PC-3 (cell line): ENCODE data around the gene TOMM22. TPM values are rescaled to one million over a fixed set of nuclear protein-coding genes. Genes with fewer than 3 reads are reported as not detected.

Experiments
- ATAC-seq: fragments of 200-7000 bp; cut with Tn5 transposase; 2 replicates; pipeline ENCODE4 v1.9.1; 2020; ENCODE audit warnings: mild to moderate bottlenecking, moderate library complexity
- BruUV-seq: library from RNA; stranded (reverse); fragments of 400-500 nt; replicated peaks from 2 replicates; lab custom pipeline; 2021; lab: Mats Ljungman, UMichigan
- CTCF ChIA-PET: fragments of 300-600 bp; sonication (Branson Sonifier 250); formaldehyde crosslinking; loops from one replicate; lab custom pipeline; 2022; ENCODE audit warnings: antibody characterized with exemption; lab: Charles Lee
- POLR2A ChIA-PET: fragments of 300-600 bp; sonication (Branson Sonifier 250); formaldehyde crosslinking; loops from one replicate; lab custom pipeline; 2022; ENCODE audit warnings: antibody characterized with exemption; ENCODE audit not compliant: unreplicated experiment; lab: Charles Lee
- DNase-seq: peaks from one replicate; pipeline ENCODE4 v3.0.0-alpha.2; 2015
- H2AFZ ChIP-seq: fragments of 300-600 bp; sonication (generic); 2 replicates; pipeline ENCODE4 v1.6.0; 2016; ENCODE audit warnings: antibody characterized with exemption, low read length
- H3F3A ChIP-seq: fragments of 300-600 bp; sonication (generic); one replicate; pipeline ENCODE4 v1.6.0; 2017; ENCODE audit warnings: antibody characterized with exemption, low read length, control low read depth, mild to moderate bottlenecking; ENCODE audit not compliant: unreplicated experiment
- H3K27ac ChIP-seq: fragments of 300-600 bp; sonication (generic); 2 replicates; pipeline ENCODE4 v1.5.1; 2016; ENCODE audit warnings: mild to moderate bottlenecking, low read length
- H3K27me3 ChIP-seq: fragments of 300-600 bp; sonication (generic); 2 replicates; pipeline ENCODE4 v1.6.1; 2016; ENCODE audit warnings: low read length, mixed read lengths
- H3K36me3 ChIP-seq: fragments of 300-600 bp; sonication (generic); 2 replicates; pipeline ENCODE4 v1.6.1; 2016; ENCODE audit warnings: low read depth, mixed run types, low read length, mixed read lengths
- H3K4me1 ChIP-seq: fragments of 300-600 bp; sonication (generic); 2 replicates; pipeline ENCODE4 v1.5.1; 2016; ENCODE audit warnings: low read length; ENCODE audit not compliant: insufficient read depth
- H3K4me2 ChIP-seq: fragments of 300-600 bp; sonication (generic); 2 replicates; pipeline ENCODE4 v1.6.0; 2016; ENCODE audit warnings: low read length
- H3K4me3 ChIP-seq: fragments of 300-600 bp; sonication (generic); 2 replicates; pipeline ENCODE4 v1.5.1; 2016; ENCODE audit warnings: mild to moderate bottlenecking, low read length, mixed read lengths
- H3K79me2 ChIP-seq: fragments of 300-600 bp; sonication (generic); 2 replicates; pipeline ENCODE4 v1.6.1; 2017; ENCODE audit warnings: low read length, mixed read lengths
- H3K9ac ChIP-seq: fragments of 300-600 bp; sonication (generic); 2 replicates; pipeline ENCODE4 v1.6.0; 2016; ENCODE audit warnings: mild to moderate bottlenecking, low read length
- H3K9me2 ChIP-seq: fragments of 300-600 bp; sonication (generic); replicated peaks from 2 replicates; pipeline ENCODE4 v1.6.1; 2016; ENCODE audit warnings: mixed run types, low read length, mixed read lengths
- H3K9me3 ChIP-seq: fragments of 300-600 bp; sonication (generic); 2 replicates; pipeline ENCODE4 v1.6.1; 2016; ENCODE audit warnings: low read length, mixed read lengths
- H4K20me1 ChIP-seq: fragments of 300-600 bp; sonication (generic); 2 replicates; pipeline ENCODE4 v1.6.1; 2016; ENCODE audit warnings: low read length, mixed read lengths
- EZH2 ChIP-seq: fragments of 300-600 bp; sonication (generic); IDR thresholded peaks from one replicate; pipeline ENCODE4 v1.6.1; 2017; ENCODE audit warnings: antibody characterized with exemption, mild to moderate bottlenecking, low read length; ENCODE audit not compliant: unreplicated experiment
- EZH2phosphoT487 ChIP-seq: fragments of 300-600 bp; sonication (generic); IDR thresholded peaks from 2 replicates; pipeline ENCODE4 v1.6.1; 2018; ENCODE audit warnings: mild to moderate bottlenecking, antibody characterized with exemption, low read length, borderline replicate concordance
- intact Hi-C: fragments of 100-400 bp; cut with micrococcal nuclease; formaldehyde crosslinking; loops from 2 replicates; pipeline ENCODE4 v1.9.0; 2023
- total RNA-seq: library from RNA; depleted of rRNA; stranded (reverse); fragments of >200 nt; gene quantifications from 2 replicates; pipeline ENCODE4 v1.2.3, GENCODE V29; 2014
- TF ChIP-seq, protein P1 (sequence below): fragments of 300-600 bp; sonication (generic); conservative IDR thresholded peaks from 2 replicates; pipeline ENCODE4 v1.5.1; 2017; ENCODE audit warnings: antibody characterized with exemption, low read depth, mild to moderate bottlenecking, low read length

The TOMM22 gene
- total RNA-seq, 1 experiment from 2014 or later, result 82.3 TPM

DNA sequence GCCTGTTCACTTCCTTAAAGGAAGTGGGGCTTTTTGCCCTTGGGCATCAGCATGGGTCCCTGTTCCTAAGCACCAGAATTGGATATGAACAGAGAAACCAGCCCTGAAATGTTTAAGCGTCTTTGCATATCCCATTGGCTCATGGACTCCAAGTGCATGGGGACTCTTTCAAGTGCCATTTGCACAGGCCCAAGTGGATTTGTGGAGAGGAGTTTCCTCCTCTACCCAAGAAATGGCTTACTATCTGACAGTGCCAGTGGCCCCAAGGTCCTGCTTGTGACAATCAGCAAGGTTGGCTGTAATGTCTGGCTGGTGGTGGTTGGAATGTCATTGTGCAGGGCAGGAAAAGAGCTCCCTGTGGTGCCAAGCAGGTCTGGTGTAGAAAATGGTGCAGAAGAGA lies 4.0 kb downstream of the TOMM22 start:
- H3K4me3 ChIP-seq, result no peak overlapping the region
- CTCF ChIA-PET, result no interaction called here
- peaks cover 20% of the 10 kb centered on the region for H3K79me2 ChIP-seq
- H3K27ac ChIP-seq, result no peak overlapping the region
- H3K27me3 ChIP-seq, result no peaks in the 10 kb centered on the region
- ATAC-seq (no peak), DNase-seq (no peak)
- POLR2A ChIA-PET, result interaction anchor here (0.8 kb wide), 1 partner anchor 436 kb away, joined by 5 read pairs; no protein-coding TSS in a partner anchor
- H4K20me1 ChIP-seq, result 0 out of 2 replicates have a peak, but pooled peaks cover 5% of the 10 kb centered on the region
- no peak overlapping the region for H2AFZ ChIP-seq
- no peaks in the 10 kb centered on the region for H3F3A ChIP-seq
- intact Hi-C loops, result no loop called here
- H3K9me3 ChIP-seq, result no peaks in the 10 kb centered on the region
- no peak for TF ChIP-seq EZH2
- TF ChIP-seq EZH2phosphoT487, result no peak
- TF ChIP-seq, protein P1, sequence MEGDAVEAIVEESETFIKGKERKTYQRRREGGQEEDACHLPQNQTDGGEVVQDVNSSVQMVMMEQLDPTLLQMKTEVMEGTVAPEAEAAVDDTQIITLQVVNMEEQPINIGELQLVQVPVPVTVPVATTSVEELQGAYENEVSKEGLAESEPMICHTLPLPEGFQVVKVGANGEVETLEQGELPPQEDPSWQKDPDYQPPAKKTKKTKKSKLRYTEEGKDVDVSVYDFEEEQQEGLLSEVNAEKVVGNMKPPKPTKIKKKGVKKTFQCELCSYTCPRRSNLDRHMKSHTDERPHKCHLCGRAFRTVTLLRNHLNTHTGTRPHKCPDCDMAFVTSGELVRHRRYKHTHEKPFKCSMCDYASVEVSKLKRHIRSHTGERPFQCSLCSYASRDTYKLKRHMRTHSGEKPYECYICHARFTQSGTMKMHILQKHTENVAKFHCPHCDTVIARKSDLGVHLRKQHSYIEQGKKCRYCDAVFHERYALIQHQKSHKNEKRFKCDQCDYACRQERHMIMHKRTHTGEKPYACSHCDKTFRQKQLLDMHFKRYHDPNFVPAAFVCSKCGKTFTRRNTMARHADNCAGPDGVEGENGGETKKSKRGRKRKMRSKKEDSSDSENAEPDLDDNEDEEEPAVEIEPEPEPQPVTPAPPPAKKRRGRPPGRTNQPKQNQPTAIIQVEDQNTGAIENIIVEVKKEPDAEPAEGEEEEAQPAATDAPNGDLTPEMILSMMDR, result no peak
- H3K9me2 ChIP-seq, result no peaks in the 10 kb centered on the region
- BruUV-seq, result no TSS peak
- H3K4me2 ChIP-seq, result no peak overlapping the region
- no peaks in the 10 kb centered on the region for H3K4me1 ChIP-seq
- H3K36me3 ChIP-seq, result peaks cover 32% of the 10 kb centered on the region
- H3K9ac ChIP-seq, result no peak overlapping the region

GRCh38 chr22:38689651-38690050 lies 7.9 kb downstream of the TOMM22 start:
- intact Hi-C loops, result no loop called here
- no peaks in the 10 kb centered on the region for H4K20me1 ChIP-seq
- H2AFZ ChIP-seq, result no peak overlapping the region
- no TSS peak for BruUV-seq
- H3K9me2 ChIP-seq, result no peaks in the 10 kb centered on the region
- no peak overlapping the region for H3K4me3 ChIP-seq
- H3K4me1 ChIP-seq, result no peaks in the 10 kb centered on the region
- no peak overlapping the region for H3K27ac ChIP-seq
- CTCF ChIA-PET, result no interaction called here
- POLR2A ChIA-PET, result no interaction called here
- no peak overlapping the region for H3K9ac ChIP-seq
- H3K4me2 ChIP-seq, result no peak overlapping the region
- TF ChIP-seq EZH2phosphoT487, result no peak
- TF ChIP-seq, protein P1, result no peak
- TF ChIP-seq EZH2, result no peak
- no peak for ATAC-seq
- no peak for DNase-seq
- peaks cover 33% of the 10 kb centered on the region for H3K79me2 ChIP-seq
- H3K9me3 ChIP-seq, result no peaks in the 10 kb centered on the region
- H3F3A ChIP-seq, result no peaks in the 10 kb centered on the region
- no peaks in the 10 kb centered on the region for H3K27me3 ChIP-seq
- H3K36me3 ChIP-seq, result peaks cover 18% of the 10 kb centered on the region

- no peaks in the 10 kb centered on the region; the same call in 1 of the 2 replicates for H3K36me3 ChIP-seq
- H3F3A ChIP-seq, result peaks cover 14% of the 10 kb centered on the region
- H3K9ac ChIP-seq, result no peak overlapping the region
- no peaks in the 10 kb centered on the region for H3K27me3 ChIP-seq
- no TSS peak for BruUV-seq
- H3K9me2 ChIP-seq, result no peaks in the 10 kb centered on the region
- ChIA-PET POLR2A (no interaction called here), CTCF (interaction anchor here (0.7 kb wide), 1 partner anchor 20 kb away, joined by 11 read pairs; no protein-coding TSS in a partner anchor)
- H3K4me2 ChIP-seq, result no peak overlapping the region
- ATAC-seq (no peak), DNase-seq (no peak)
- H3K4me3 ChIP-seq, result no peak overlapping the region
- peaks cover 73% of the 10 kb centered on the region for H3K79me2 ChIP-seq
- H3K4me1 ChIP-seq, result peaks cover 30% of the 10 kb centered on the region
- no peak overlapping the region for H3K27ac ChIP-seq
- intact Hi-C loops, result no loop called here
- H2AFZ ChIP-seq, result no peak overlapping the region
- H3K9me3 ChIP-seq, result no peaks in the 10 kb centered on the region
- peaks cover 17% of the 10 kb centered on the region for H4K20me1 ChIP-seq
- TF ChIP-seq, protein P1, result no peak
- TF ChIP-seq EZH2phosphoT487 (no peak), EZH2 (no peak)
These were observed 12.3 kb downstream of the TOMM22 start for GRCh38 chr22:38694049-38694448.
